Brain pericyte (primary cell): ENCODE results near the gene ANO1.

Experiments
- DNase-seq: peaks from one replicate; pipeline ENCODE4 v3.0.0-alpha.2; 2012; ENCODE audit warnings: low read depth, low spot score

The ANO1 gene

DNA sequence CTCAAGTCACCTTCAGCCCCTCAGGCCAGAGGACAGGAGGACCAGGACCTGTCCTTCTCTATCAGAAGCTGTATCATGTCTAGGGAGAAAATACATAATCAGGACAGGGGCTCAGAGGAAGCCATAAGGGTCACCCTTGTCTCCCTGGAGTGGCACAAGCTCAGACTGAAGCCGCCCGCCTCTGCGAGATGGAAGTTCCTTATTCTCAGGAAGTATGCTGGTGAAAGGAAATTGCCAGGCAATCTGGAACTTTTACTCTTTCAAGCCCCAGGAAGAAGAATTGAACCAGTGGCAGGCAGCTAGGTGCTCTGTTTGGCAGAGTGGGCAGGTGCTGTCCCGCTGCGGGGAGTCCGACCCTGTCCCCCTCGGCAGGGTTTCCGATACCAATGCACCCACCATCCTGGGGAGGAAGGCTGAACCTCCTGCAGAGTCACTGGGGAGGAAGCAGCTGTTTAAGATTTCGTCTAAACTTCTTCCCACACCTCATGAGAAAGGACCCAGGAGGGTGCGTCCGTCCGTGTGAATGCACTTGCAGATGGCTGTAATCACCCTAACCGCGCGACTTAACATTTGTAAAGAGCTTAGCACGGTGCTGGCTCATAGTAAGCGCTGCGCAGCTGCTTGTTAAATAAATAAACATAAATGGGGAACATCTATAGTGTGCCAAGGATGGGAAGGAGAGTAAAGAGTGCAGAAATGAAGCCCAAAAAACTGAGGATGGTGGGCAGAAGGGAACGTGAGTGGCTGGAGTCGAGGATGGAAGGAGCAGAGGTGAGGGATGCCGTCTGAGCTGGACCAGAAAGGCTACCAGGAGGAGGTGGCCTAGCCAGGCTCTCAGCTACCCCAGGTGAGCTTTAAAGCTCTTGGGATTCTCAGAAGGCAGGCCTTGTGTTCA is 5.0 kb upstream of the ANO1 start:
- no peak for DNase-seq

DNA sequence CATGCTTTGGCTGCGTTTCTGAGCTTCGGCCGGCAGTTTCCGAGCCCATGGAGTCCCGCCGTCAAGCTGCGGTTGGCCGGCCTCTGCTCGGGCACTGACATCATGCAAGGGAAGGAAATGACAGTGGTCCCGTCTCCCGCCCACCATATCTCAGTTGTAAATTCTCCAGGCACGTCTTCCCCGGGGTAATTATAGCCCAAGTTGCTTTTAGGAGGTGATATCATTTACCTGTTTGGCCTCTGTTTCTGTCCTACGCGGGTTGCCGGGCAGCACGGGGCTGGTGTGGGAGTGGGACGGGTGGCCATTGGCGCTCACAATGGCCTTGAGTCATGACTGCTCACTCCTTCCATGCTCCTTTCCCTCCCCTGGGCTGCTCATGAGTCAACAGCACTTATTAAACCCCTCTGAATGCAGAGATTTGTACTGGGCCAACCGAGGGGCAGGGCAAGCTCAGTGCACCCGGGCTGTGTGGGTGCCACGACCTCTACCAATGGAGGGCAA is 4.2 kb upstream of the ANO1 start:
- no peak for DNase-seq

- DNase-seq: no peak
Measured at GRCh38 chr11:70074746-70075145, 3.4 kb upstream of the ANO1 start.

DNA sequence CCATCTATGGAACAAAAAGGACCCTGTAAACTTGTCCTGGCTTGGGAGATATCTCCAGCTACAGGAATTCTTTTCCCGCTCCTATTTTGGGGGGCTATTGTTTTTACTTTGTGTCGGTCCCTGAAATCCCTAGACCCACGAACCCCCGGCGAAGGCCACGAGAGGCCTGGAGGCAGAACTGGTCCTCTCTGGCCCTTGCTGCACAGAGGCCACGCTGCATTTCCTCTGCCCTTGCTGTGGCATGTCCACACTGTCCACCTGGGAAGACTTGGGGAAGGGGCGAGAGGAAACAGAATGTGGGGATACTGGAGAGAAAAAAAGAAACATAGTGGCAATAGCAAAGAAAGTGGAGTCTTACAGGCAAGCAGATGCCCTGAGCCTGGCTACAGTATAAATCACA is 2.3 kb upstream of the ANO1 start:
- no peak for DNase-seq

DNA sequence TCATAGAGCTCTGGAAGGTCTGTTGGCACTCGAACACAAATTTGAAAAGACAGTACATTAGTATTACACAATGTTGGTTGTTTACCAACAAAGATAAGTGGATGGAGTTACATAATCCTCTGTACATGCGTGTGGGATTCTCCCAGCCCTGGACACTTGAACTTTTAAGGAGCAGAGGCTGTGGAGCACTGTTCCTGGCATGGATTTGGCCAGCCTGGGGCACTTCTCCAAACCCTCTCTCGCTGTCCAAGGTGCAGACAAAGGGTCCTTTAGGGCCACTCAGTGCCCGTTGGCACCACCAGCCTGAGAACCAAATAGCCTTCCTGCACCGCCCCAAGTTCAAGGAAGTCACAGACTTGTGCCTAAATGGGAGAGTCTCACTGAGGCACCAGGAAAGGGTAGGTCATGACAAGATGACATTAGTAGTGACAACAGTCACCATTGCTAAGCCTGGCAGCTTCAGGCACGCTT is 1.6 kb upstream of the ANO1 start:
- no peak for DNase-seq

DNA sequence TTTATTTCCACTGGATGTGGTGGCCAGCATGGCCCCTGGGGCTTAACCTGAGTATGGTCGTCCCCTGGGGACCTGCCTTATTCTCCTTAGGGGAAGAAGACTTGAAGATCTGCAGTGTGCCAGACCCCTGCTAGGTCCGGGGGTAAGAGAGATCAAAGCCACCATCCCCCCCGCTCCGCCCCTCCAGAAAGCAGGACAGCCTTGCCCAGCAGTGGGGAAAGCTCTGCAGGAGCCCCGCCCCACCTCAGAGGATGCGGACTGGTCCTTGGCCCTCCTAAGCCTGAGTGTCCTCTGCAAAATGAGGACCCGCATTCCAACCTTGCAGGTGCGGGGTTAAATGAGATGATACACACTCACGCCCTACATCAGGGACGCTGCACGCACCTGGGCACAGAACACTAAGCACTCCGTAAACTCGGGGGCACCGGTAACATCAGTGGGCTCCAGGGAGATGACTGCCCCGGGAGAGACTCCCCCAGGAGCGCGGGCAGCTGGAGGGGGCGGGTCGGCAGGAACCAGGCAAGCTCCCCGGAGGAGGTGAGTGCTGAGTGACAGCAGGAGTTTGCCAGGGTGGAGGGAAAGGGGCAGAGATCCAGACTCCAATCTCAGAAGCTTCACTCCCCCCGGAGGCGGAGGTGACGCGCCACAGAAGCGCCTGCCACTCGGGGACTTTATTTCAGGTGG is 564 bp upstream of the ANO1 start:
- DNase-seq: no peak

GRCh38 chr11:70078781-70079616 is 882 bp downstream of the ANO1 start:
- no peak for DNase-seq

DNA sequence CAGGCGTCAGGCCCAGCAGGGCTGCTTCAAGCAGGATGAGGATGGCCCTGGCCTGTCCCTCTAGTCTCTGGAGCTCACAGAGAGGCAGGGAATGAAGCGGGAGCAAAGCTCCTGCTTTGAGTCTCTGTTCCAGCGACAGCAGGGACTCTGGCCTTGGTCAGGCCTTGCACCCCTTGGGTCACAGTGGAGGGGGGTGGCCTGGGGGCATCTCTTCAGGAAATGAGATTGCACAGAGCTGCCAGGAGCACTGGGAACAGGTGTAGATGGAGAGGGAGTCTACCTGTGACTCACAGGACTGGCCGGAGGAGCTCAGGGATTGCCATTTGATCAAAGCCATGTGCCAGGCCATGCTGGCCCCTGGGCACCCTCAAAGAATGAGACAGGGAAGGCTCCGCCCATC is 1.6 kb downstream of the ANO1 start:
- DNase-seq: no peak

GRCh38 chr11:70080763-70081162 is 2.6 kb downstream of the ANO1 start:
- no peak for DNase-seq

- no peak for DNase-seq
Measured at GRCh38 chr11:70082829-70083228, 4.7 kb downstream of the ANO1 start.

DNA sequence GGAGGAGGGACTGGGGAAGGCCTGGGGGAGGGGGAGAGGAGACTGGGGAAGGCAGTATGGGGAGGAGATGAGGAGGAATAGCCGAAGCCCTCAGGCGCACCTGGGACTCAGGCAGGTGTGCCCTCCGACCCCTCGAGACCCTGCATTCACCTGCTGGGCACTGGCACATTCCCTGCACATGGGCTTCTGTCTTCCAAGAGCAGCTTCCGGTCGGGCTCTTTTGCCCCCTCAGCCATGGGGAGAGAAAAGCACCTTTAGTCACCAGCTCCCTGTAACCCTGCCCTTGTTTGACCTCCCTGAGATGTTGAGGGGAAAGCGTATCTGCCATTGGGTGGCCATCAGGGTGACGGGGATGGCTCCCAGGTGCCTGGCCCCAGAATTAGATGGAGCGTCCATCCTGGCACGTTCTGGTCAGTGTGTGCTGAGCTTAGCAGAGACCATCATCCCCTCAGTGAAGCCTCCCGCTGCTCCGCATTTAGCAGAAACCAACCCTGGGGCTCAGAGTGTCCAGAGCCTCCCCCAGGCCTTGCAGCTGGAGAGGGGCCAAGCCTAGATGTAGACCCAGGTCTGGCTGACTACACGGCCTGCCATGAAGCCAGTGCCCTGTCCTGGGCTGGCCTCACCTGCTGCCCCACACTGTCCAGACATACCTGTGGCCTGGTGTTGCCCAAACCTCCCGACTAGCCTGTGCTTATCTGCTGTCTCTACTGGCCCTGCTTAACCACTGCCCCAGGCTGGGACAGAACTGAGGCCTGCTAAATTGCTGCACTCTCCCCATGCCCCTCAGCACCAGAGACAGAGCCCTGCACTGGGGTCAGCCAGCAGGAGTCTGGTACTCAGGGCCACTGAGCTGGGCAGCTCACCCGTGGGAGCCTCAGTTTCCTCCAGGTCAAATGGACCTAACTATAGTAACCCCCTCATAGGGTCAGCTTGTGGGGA is 6.2 kb downstream of the ANO1 start:
- DNase-seq: no peak

GRCh38 chr11:70085815-70086769 is 8.0 kb downstream of the ANO1 start:
- DNase-seq: no peak

- no peak for DNase-seq
Measured at GRCh38 chr11:70087446-70088167, 9.5 kb downstream of the ANO1 start.

DNA sequence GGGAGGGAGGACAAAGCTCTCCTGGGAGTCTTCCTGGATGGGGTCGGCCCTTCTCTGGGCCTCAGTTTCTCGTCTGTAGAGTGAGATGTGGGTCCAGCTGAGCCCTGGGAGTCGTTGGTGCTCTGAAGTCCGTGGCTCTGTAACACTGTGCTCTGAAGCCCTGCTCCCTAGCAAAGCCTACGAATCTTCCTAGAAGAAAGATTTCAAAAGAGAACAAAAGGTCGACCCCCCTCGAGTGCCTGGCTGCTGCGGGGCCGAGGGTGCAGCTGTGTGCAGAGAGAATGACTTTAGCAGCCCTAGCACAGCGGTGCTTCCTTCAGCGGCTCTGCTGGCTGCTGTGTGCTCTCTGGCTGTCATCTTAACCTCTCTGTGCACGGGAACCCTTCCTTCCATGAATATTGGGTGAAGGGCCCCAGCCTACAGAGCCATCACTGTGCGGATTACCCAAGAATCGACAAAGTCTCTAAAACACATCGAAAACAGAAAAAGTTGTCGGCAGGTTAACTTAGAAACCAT is 10.7 kb downstream of the ANO1 start:
- DNase-seq: no peak

- DNase-seq: no peak
Measured at GRCh38 chr11:70089631-70090030, 11.5 kb downstream of the ANO1 start.

GRCh38 chr11:70090961-70091381 is 12.9 kb downstream of the ANO1 start:
- no peak for DNase-seq

GRCh38 chr11:70091638-70092037 is 13.5 kb downstream of the ANO1 start:
- DNase-seq: no peak

GRCh38 chr11:70092959-70093715 is 15.0 kb downstream of the ANO1 start:
- no peak for DNase-seq
